ENCODE data around the gene GSE1. TPM values are rescaled to one million over a fixed set of nuclear protein-coding genes. Genes with fewer than 3 reads are reported as not detected.

GSE1 gene
- total RNA-seq, 1 experiment from 2014 or later: 97.5 TPM

DNA sequence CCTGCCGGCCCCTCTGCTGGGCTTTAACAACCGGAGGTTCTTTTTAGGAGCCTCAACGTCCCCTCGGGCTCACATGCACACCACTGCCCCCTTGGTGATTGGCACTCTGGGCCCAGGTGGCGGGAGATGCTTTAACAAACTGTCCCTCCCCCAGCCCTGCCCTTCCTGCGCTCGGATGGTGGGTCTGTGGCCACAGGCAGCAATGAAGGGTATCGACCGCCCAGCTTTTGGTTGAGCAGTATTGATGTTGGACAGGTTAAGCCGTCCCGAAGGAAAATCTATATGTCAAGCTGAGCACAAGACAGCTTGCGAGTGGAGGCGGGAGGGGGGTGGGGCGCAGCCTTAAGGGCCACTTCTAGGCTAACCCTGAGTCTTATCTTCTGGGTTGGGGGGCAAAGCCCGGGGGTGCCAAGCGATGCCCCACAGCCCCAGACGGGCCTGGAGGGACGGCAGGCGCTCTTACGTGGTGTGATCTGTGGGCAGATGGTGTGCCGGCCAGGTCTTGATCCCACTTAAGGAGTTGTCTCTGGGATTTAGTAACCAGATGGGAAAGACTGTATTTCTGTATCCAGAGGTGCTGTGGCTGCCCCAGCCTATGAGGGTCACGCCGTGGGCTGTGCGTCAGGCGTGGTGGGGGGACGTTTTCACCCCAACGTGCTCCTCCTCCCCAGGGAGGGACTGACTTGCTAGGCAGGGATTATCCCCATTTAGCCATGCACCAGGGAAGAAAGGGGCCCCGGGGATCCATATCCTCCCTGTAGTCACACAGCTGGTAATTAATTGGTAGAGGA lies 6.2 kb downstream of the GSE1 start:
- Histone ChIP-seq H3K27me3 (ENCODE audit: control insufficient read depth, insufficient read depth, low read length) (no peaks in the 10 kb centered on the region), H3K36me3 (ENCODE audit: control insufficient read depth, insufficient read depth, low read length) (no peaks in the 10 kb centered on the region), H3K9me3 (ENCODE audit: control insufficient read depth, insufficient read depth, low read depth, low read length) (no peaks in the 10 kb centered on the region), H3K4me3 (ENCODE audit: low read depth in 2 of 2, low read length in 2 of 2) (no peak overlapping the region), H3K27ac (ENCODE audit: low read length) (no peak overlapping the region), H3K4me1 (ENCODE audit: control insufficient read depth, insufficient read depth, low read length) (peaks cover 48% of the 10 kb centered on the region)
- no TSS peak for BruUV-seq (replicated peaks)
- DNase-seq (ENCODE audit: low read depth, low spot score) (no peak), ATAC-seq (no peak)
- POLR2A ChIA-PET: no interaction called here
- intact Hi-C loops (cut with micrococcal nuclease; ENCODE audit: unreplicated experiment) (loop anchor here (10.0 kb wide), 1 partner anchor 194 kb away; no protein-coding TSS in a partner anchor), in situ Hi-C loops (cut with HindIII; ENCODE audit: low pct_unique_long_range_greater_than_20kb, low sequenced_read_pairs) (no loop called here)
- TF ChIP-seq CTCF (IDR thresholded peaks at IDR 0.05): no peak
- TF ChIP-seq REST (IDR thresholded peaks at IDR 0.05; ENCODE audit: insufficient read depth in 1 of 2, low read depth in 2 of 2, low read length in 1 of 2): no peak
- no peak; the same call in 1 of the 2 replicates for TF ChIP-seq POLR2AphosphoS5 (IDR thresholded peaks at IDR 0.05; ENCODE audit: low read depth, low read length)
- no peak for TF ChIP-seq TCF7L2 (IDR thresholded peaks at IDR 0.05; ENCODE audit: low read depth, low read length)
- TF ChIP-seq SIN3A (IDR thresholded peaks at IDR 0.05; ENCODE audit: borderline replicate concordance, insufficient read depth, low read depth, low read length): no peak
- CTCF ChIA-PET: no interaction called here

DNA sequence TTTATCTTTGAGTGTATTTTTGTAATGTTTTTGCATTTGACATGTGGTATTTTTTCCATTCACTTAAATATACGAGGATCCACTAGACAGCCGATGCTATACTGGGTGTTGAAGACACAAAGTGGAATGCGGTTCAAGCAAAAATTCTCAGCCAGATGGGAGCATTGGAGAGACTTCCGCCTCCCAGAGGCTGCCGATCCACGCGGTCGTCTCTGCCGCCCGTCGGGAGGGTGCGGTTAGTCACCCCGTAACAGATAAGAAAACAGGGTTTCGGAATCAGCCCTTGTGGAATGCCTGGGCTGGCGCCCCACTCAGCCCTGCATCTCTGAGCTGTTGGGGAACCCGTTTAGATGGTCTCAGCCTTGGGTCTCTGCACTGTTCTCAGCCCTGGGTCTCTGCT lies 7.3 kb downstream of the GSE1 start:
- in situ Hi-C loops (cut with HindIII; ENCODE audit: low pct_unique_long_range_greater_than_20kb, low sequenced_read_pairs): no loop called here
- Histone ChIP-seq H3K36me3 (ENCODE audit: control insufficient read depth, insufficient read depth, low read length) (no peaks in the 10 kb centered on the region), H3K4me3 (ENCODE audit: low read depth in 2 of 2, low read length in 2 of 2) (no peak overlapping the region), H3K27me3 (ENCODE audit: control insufficient read depth, insufficient read depth, low read length) (no peaks in the 10 kb centered on the region), H3K27ac (ENCODE audit: low read length) (no peak overlapping the region), H3K4me1 (ENCODE audit: control insufficient read depth, insufficient read depth, low read length) (peaks cover 48% of the 10 kb centered on the region), H3K9me3 (ENCODE audit: control insufficient read depth, insufficient read depth, low read depth, low read length) (no peaks in the 10 kb centered on the region)
- DNase-seq (ENCODE audit: low read depth, low spot score) (no peak), ATAC-seq (no peak)
- CTCF ChIA-PET: no interaction called here
- no TSS peak for BruUV-seq (replicated peaks)
- intact Hi-C loops (cut with micrococcal nuclease; ENCODE audit: unreplicated experiment): no loop called here
- TF ChIP-seq REST (IDR thresholded peaks at IDR 0.05; ENCODE audit: insufficient read depth in 1 of 2, low read depth in 2 of 2, low read length in 1 of 2) (no peak), POLR2AphosphoS5 (IDR thresholded peaks at IDR 0.05; ENCODE audit: low read depth, low read length) (no peak)
- POLR2A ChIA-PET: no interaction called here
